Left lung (tissue), 10 donors: ENCODE measurements around the gene POLR2I. TPM values are rescaled to one million over a fixed set of nuclear protein-coding genes. Genes with fewer than 3 reads are reported as not detected.

ENCODE experiments used
- ATAC-seq: fragments of 200-7000 bp; cut with Tn5 transposase; one replicate; pipeline ENCODE4 v1.9.1; 2020; ENCODE audit warnings: moderate library complexity
- DNase-seq, 4 donors: peaks; one replicate each; pipeline ENCODE4 v3.0.0-alpha.2; 2013 to 2020
- H3K27ac ChIP-seq, 2 donors: fragments of 200-600 bp; sonication (generic) in 1 of 2; one replicate each; pipeline versions ENCODE4 v1.5.0 to v1.8.0; 2020 to 2021
- H3K27me3 ChIP-seq, 2 donors: fragments of 200-600 bp; sonication (generic) in 1 of 2; one replicate each; pipeline versions ENCODE4 v1.5.0 to v1.8.0; 2020 to 2021
- H3K36me3 ChIP-seq, 2 donors: fragments of 200-600 bp; sonication (generic) in 1 of 2; one replicate each; pipeline versions ENCODE4 v1.5.0 to v1.8.0; 2020 to 2021
- H3K4me1 ChIP-seq, 2 donors: fragments of 200-600 bp; one replicate each; pipeline ENCODE4 v1.8.0; 2021
- H3K4me3 ChIP-seq, 2 donors: fragments of 200-600 bp; sonication (generic) in 1 of 2; one replicate each; pipeline versions ENCODE4 v1.5.0 to v1.8.0; 2020 to 2021; ENCODE audit warnings: mild to moderate bottlenecking in 1 of 2
- H3K9me3 ChIP-seq, 2 donors: fragments of 200-600 bp; sonication (generic) in 1 of 2; one replicate each; pipeline versions ENCODE4 v1.5.0 to v1.8.0; 2020 to 2021
- CTCF ChIP-seq, 2 donors: fragments of 200-600 bp; sonication (generic) in 1 of 2; IDR thresholded peaks; one replicate each; pipeline versions ENCODE4 v1.5.0 to v1.8.0; 2021; ENCODE audit warnings: antibody characterized with exemption in 2 of 2
- intact Hi-C, 2 donors: fragments of 100-400 bp; cut with DNase I; formaldehyde crosslinking; loops; one replicate each; pipeline versions ENCODE4 v1.11.2 to v1.14.2; 2022
- polyA plus RNA-seq, 6 donors: library from polyadenylated mRNA; unstranded; fragments of 120-200 nt; gene quantifications; one replicate each; pipeline ENCODE4 v1.2.1, GENCODE V29; 2013; ENCODE audit not compliant: insufficient read length in 6 of 6
- total RNA-seq, 2 donors: library from RNA; stranded (reverse); fragmentation: NEBNext Ultra II Directional; extraction: Animal tissue kit (Norgen Biotek cat#: 25700); gene quantifications; one replicate each; pipeline ENCODE4 v1.2.1, GENCODE V29; 2021
- donor health status: DM: no; HTN: yes; CAD: no.
- donor health status: DM: no; HTN: no; CAD: no.

The POLR2I gene
- total and polyA plus RNA-seq, 8 donors, result 35.8 to 52.4 (median 45.7) TPM

- Histone ChIP-seq H3K4me1 (no peaks in the 10 kb centered on the region), H3K36me3 (peaks cover 0 to 38% of the 10 kb centered on the region in 2 donors), H3K4me3 (no peak overlapping the region), H3K27ac (no peak overlapping the region), H3K9me3 (no peaks in the 10 kb centered on the region), H3K27me3 (no peaks in the 10 kb centered on the region)
- no peak for DNase-seq
- intact Hi-C loops, result no loop called here
- no peak for ATAC-seq
- TF ChIP-seq CTCF (IDR thresholded peaks at IDR 0.05), result no peak
These were observed 22.1 kb downstream of the POLR2I start for GRCh38 chr19:36092566-36092965.

- no peaks in the 10 kb centered on the region for H3K9me3 ChIP-seq
- no peak for TF ChIP-seq CTCF (IDR thresholded peaks at IDR 0.05)
- H3K36me3 ChIP-seq, result peaks cover 0 to 40% of the 10 kb centered on the region in 2 donors
- ATAC-seq (no peak), DNase-seq (no peak)
- H3K27ac ChIP-seq, result no peak overlapping the region
- no peak overlapping the region for H3K4me3 ChIP-seq
- H3K27me3 ChIP-seq, result no peaks in the 10 kb centered on the region
- intact Hi-C loops, result no loop called here
- no peaks in the 10 kb centered on the region for H3K4me1 ChIP-seq
These were observed 23.6 kb downstream of the POLR2I start for GRCh38 chr19:36090910-36091695.

- intact Hi-C loops, result no loop called here
These were observed 24.8 kb downstream of the POLR2I start for GRCh38 chr19:36089847-36090246.

GRCh38 chr19:36086326-36086725, 28.3 kb downstream of the POLR2I start:
- H3K27me3 ChIP-seq, result no peaks in the 10 kb centered on the region
- no peak for DNase-seq

More at GRCh38 chr19:36089847-36090246, 24.8 kb downstream of the POLR2I start:
- no peak overlapping the region for H3K4me3 ChIP-seq
- no peaks in the 10 kb centered on the region for H3K4me1 ChIP-seq
- H3K27ac ChIP-seq, result no peak overlapping the region
- no peak for ATAC-seq
- TF ChIP-seq CTCF (IDR thresholded peaks at IDR 0.05), result no peak
- H3K27me3 ChIP-seq, result no peaks in the 10 kb centered on the region
- no peaks in the 10 kb centered on the region for H3K9me3 ChIP-seq
- no peak for DNase-seq
- peaks cover 0 to 41% of the 10 kb centered on the region in 2 donors for H3K36me3 ChIP-seq

More at GRCh38 chr19:36086326-36086725, 28.3 kb downstream of the POLR2I start:
- Histone ChIP-seq H3K4me3 (no peak overlapping the region), H3K9me3 (no peaks in the 10 kb centered on the region), H3K27ac (no peak overlapping the region), H3K4me1 (no peaks in the 10 kb centered on the region), H3K36me3 (peaks cover 0 to 69% of the 10 kb centered on the region in 2 donors)
- TF ChIP-seq CTCF (IDR thresholded peaks at IDR 0.05), result no peak
- intact Hi-C loops, result no loop called here
- no peak for ATAC-seq
